GM21360 (cell line): Measurements from ENCODE around the gene PTPN23.
A peak's percentile ranks its signal among the peaks of the same experiment; 100 is the strongest.
"Not testable (repeated sequence)": the region's sequence is repeated elsewhere in the genome, so short reads cannot be mapped to it uniquely, and the experiment has no call there.

Experiments
- ATAC-seq: cut with Tn5 transposase; IDR thresholded peaks from one replicate; pipeline ENCODE4 v1.9.1; 2021; ENCODE audit warnings: mild to moderate bottlenecking, moderate library complexity; ENCODE audit not compliant: unreplicated experiment

PTPN23 gene

GRCh38 chr3:47380601-47381316, at the start of gene PTPN23:
Gene PTPN23, plus strand, starts transcription at chr3:47381021. Its CDS starts 76 bp downstream, at chr3:47381097.
- peak; percentile 59 for ATAC-seq

DNA sequence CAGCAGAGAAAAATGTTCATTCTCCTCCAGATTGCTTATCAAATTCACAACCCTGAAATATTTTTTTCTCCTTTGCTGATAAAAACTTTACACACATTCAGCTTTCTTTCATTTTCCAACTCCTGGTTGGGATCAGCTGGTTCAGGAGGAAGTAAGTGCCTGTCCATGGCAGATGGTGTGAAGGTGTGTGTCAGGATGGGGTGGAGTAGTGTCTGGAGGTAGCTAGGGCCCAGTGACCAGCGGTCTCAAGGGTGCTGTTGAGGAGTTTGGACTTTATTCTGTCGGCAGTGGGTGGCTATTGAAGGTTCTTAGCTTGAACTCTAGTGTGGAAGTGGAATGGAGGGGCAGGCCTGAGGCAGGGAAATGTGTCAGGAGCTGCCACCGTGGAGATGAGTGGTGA, 46.9 kb upstream of the PTPN23 start:
- ATAC-seq, result no peak

- no peak for ATAC-seq
Measured at GRCh38 chr3:47337656-47338055, 43.2 kb upstream of the PTPN23 start.

GRCh38 chr3:47339951-47340350, 40.9 kb upstream of the PTPN23 start:
- ATAC-seq, result no peak

DNA sequence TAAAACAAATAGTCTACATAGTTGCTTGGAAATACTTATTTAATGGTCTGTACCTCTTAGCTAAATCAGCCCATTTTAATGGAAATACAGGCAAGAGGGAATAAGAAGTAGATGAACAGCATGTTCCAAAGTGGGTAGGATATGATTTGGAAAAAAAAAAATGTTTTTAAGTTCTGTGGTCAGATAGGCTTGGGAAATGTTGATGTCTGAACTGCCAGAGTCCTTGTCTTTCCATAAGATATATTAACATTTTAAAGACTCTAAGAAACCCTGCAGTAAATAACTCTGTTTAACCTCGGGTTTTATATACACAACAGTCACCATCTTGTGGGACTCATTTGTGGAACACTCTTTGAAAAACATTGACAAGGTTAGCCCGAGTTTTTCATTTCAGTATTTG, 40.0 kb upstream of the PTPN23 start:
- no peak for ATAC-seq

DNA sequence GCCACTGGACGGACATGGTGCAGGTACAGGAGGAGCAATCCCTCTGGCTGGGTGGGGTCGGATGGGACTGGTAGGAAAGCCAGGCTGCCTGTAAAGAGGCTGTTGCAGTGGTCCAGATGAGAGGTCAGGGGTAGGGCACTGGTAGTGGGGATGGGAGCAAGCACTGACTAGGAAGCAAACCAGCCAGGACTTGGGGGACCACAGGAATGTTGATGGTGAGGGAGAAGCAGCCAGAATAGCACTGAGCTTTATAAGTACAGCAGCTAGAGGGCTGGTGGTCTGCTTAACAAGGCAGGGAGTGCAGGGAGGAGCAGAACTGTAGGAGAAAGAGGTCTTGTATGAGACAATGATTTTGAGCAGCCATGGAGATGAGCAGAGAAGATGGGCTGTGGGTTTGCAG, 38.7 kb upstream of the PTPN23 start:
- no peak for ATAC-seq

GRCh38 chr3:47342812-47343211, 38.0 kb upstream of the PTPN23 start:
- ATAC-seq, result no peak

GRCh38 chr3:47343471-47343971, 37.3 kb upstream of the PTPN23 start:
- no peak for ATAC-seq

DNA sequence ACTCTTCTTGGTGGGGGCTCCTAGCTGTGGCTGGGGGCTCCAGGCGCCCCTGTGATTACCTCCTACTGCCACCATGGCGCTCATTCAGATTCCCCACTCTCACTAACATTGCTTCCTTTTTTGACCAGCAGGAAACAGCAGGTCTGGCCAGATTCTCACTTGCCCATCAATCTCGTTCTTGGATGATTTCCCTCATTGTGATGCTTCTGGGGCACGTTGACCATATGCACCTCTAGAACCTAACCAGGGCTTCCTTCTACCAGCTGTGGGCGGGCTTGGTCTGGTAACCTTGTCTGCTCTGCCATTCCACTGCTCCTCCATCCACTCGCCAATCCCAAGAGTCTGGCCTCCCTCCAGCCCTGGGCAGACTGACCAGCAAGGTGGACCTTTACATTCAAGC, 35.9 kb upstream of the PTPN23 start:
- ATAC-seq, result no peak

DNA sequence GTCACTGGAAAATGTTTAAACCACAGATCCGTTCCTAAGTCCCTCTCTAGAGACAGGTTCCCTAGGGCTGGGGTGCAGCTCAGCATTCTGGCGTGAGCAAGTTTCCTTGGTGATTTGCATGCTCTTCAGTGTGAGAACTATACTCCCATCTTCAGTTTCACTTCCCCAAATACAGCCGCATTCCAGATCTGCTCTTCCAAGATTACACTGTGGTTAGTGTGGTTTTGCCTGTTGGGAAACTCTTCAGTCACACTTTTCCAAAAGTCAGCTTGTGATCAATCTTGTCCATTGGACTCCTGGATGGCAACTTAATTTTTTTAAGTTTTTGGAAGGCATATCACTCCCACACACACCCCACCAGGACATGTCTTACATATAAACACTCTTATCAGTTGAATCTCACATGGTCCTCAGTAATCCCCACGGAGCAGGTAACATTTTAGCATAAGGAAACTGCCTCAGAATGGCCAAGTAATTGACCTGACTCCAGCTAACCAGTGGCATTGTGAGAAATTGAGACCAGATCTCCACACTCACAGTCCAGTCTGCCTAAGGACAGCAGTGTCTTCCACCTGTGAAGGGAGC, 33.5 kb upstream of the PTPN23 start:
- ATAC-seq, result peak; percentile 80

GRCh38 chr3:47348411-47349154, 32.2 kb upstream of the PTPN23 start:
- no peak for ATAC-seq

- no peak for ATAC-seq
Measured at GRCh38 chr3:47355010-47355409, 25.8 kb upstream of the PTPN23 start.

DNA sequence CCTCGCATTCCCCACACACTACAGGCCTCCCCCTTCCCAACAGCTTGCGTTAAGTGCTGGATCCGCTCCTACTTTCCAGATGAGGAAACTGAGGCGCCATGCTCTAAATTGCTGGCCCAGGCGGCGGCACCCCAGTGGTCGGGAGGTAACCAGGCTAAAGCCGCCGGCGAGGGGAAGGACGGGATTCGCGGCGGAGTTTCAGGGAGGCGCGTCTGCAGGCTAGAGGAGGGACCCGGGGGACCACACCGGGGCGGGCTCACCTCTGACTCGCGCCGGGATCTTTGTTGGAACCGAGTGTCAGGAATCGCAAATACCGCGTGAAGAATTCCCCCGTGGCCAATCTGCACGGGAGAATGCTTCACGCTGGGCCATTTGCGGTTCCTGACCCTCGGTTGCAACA, 24.6 kb upstream of the PTPN23 start:
- no peak for ATAC-seq

- ATAC-seq, result no peak
Measured at GRCh38 chr3:47359323-47359722, 21.5 kb upstream of the PTPN23 start.

DNA sequence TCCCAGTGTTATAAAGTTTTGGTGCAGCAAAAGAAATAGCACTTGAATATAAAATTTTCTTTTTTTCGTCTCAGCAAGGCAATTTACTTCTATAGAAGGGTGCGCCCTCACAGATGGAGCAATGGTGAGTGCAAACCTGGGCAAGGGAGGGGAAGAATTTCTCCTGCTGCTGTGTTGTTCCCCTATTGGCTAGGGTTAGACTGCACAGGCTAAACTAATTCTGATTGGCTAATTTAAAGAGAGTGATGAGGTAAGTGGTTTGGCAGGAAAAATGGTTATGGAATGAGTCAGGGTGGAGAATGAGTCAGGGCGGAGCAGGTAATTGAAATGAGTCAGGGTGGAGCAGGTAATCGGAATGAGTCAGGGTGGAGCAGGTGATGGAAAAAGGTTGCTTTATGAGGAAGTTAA, 20.7 kb upstream of the PTPN23 start:
- not testable (repeated sequence) for ATAC-seq

- no peak for ATAC-seq
Measured at GRCh38 chr3:47362701-47363100, 18.1 kb upstream of the PTPN23 start.

- ATAC-seq, result no peak
Measured at GRCh38 chr3:47365213-47366153, 15.3 kb upstream of the PTPN23 start.

DNA sequence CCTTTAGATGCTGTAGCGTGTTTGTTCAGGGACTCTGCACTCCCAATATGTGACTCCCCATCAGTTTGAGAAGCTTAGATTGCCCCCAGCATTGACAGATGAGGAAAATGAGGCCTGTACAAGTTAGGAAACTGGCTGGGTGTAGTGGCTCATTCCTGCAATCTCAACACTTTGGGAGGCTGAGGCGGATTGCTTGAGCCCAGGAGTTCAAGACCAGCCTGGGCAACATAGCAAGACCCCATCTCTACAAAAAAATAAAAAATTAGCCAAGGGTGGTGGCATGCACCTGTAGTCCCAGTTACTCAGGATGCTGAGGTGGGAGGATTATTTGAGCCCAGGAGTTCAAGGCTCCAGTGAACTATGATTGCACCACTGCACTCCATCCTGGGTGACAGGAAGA, 14.0 kb upstream of the PTPN23 start:
- ATAC-seq, result no peak

GRCh38 chr3:47367631-47368030, 13.2 kb upstream of the PTPN23 start:
- ATAC-seq, result no peak

DNA sequence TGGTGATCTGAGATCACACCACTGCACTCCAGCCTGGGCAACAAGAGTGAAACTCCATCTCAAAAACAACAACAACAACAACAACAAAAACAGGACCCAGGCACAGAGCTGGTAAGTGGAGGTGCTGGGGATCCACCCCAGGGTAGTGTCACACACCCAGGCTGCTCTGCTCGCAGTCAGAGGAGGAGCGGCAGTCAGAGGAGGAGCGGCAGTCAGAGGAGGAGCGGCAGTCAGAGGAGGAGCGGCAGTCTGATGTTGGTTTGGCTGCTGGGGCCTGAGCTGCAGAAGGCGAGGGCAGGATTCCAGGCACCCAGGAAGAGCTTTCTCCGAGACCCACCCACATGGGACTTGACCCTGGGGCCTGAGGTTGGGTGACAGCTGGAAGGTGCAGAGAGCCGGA, 10.8 kb upstream of the PTPN23 start:
- not testable (repeated sequence) for ATAC-seq
